Measurements from ENCODE around the gene ITGAV. TPM values are rescaled to one million over a fixed set of nuclear protein-coding genes. Genes with fewer than 3 reads are reported as not detected.

Gene ITGAV
- polyA plus RNA-seq, 1 experiment = 129 TPM

GRCh38 chr2:186590759-186591505 lies 1.1 kb downstream of the ITGAV start:
- no peak for TF ChIP-seq CTCF (IDR thresholded peaks at IDR 0.05; ENCODE audit: low read depth, low read length)
- ChIA-PET CTCF (interaction anchor here (0.7 to 1.6 kb wide), 2 partner anchors 50 to 82 kb away, joined by 3 to 10 read pairs; no protein-coding TSS in a partner anchor), POLR2A (interaction anchor here (0.6 to 1.6 kb wide), 5 partner anchors 8 to 98 kb away, joined by 3 to 9 read pairs (median 3); no protein-coding TSS in a partner anchor)
- Histone ChIP-seq H3K9me3 (ENCODE audit: control insufficient read depth, insufficient read depth, low read length) (no peaks in the 10 kb centered on the region; the same call in 1 of the 2 replicates), H3K27ac (ENCODE audit: low read depth, low read length) (peak overlapping the region; percentile 86), H3K27me3 (ENCODE audit: control insufficient read depth, insufficient read depth, low read length) (no peaks in the 10 kb centered on the region), H3K4me3 (ENCODE audit: low read depth, low read length) (peak overlapping the region; percentile 90)
- DNase-seq (ENCODE audit: low read depth, low spot score) = no peak

GRCh38 chr2:186591506-186591890 lies 1.6 kb downstream of the ITGAV start:
- Histone ChIP-seq H3K27ac (ENCODE audit: low read depth, low read length) (no peak overlapping the region), H3K9me3 (ENCODE audit: control insufficient read depth, insufficient read depth, low read length) (no peaks in the 10 kb centered on the region; the same call in 1 of the 2 replicates), H3K27me3 (ENCODE audit: control insufficient read depth, insufficient read depth, low read length) (no peaks in the 10 kb centered on the region), H3K4me3 (ENCODE audit: low read depth, low read length) (peak overlapping the region; percentile 90)
- ChIA-PET CTCF (no interaction called here), POLR2A (no interaction called here)
- no peak for DNase-seq (ENCODE audit: low read depth, low spot score)
- no peak for TF ChIP-seq CTCF (IDR thresholded peaks at IDR 0.05; ENCODE audit: low read depth, low read length)

- no peak for TF ChIP-seq CTCF (IDR thresholded peaks at IDR 0.05; ENCODE audit: low read depth, low read length)
- no peak overlapping the region for H3K27ac ChIP-seq (ENCODE audit: low read depth, low read length)
- ChIA-PET POLR2A (no interaction called here), CTCF (no interaction called here)
- no peaks in the 10 kb centered on the region for H3K27me3 ChIP-seq (ENCODE audit: control insufficient read depth, insufficient read depth, low read length)
- H3K9me3 ChIP-seq (ENCODE audit: control insufficient read depth, insufficient read depth, low read length) = no peaks in the 10 kb centered on the region; the same call in 1 of the 2 replicates
- DNase-seq (ENCODE audit: low read depth, low spot score) = no peak
- peak overlapping the region; percentile 90 for H3K4me3 ChIP-seq (ENCODE audit: low read depth, low read length)
Measured at GRCh38 chr2:186592137-186592875, 2.5 kb downstream of the ITGAV start.

GRCh38 chr2:186593523-186593922 lies 3.7 kb downstream of the ITGAV start:
- no peak overlapping the region for H3K4me3 ChIP-seq (ENCODE audit: low read depth, low read length)
- no peaks in the 10 kb centered on the region for H3K27me3 ChIP-seq (ENCODE audit: control insufficient read depth, insufficient read depth, low read length)
- no peak for DNase-seq (ENCODE audit: low read depth, low spot score)
- no peaks in the 10 kb centered on the region; the same call in 1 of the 2 replicates for H3K9me3 ChIP-seq (ENCODE audit: control insufficient read depth, insufficient read depth, low read length)
- POLR2A ChIA-PET = no interaction called here
- TF ChIP-seq CTCF (IDR thresholded peaks at IDR 0.05; ENCODE audit: low read depth, low read length) = no peak
- CTCF ChIA-PET = no interaction called here
- no peak overlapping the region for H3K27ac ChIP-seq (ENCODE audit: low read depth, low read length)
